NCI-H2029 treated with DMSO at 0.1 percent for 48 hours (cell line): Measurements from ENCODE around the gene TGM2.
A peak's percentile ranks its signal among the peaks of the same experiment; 100 is the strongest.

Source experiments
- DNase-seq: peaks from one replicate; lab custom pipeline; 2025; lab: John Stamatoyannopoulos, UW

TGM2 gene

GRCh38 chr20:38144974-38145728, 19.9 kb downstream of the TGM2 start:
- no peak for DNase-seq

- no peak for DNase-seq
These were observed 20.5 kb downstream of the TGM2 start for GRCh38 chr20:38144598-38144973.

DNA sequence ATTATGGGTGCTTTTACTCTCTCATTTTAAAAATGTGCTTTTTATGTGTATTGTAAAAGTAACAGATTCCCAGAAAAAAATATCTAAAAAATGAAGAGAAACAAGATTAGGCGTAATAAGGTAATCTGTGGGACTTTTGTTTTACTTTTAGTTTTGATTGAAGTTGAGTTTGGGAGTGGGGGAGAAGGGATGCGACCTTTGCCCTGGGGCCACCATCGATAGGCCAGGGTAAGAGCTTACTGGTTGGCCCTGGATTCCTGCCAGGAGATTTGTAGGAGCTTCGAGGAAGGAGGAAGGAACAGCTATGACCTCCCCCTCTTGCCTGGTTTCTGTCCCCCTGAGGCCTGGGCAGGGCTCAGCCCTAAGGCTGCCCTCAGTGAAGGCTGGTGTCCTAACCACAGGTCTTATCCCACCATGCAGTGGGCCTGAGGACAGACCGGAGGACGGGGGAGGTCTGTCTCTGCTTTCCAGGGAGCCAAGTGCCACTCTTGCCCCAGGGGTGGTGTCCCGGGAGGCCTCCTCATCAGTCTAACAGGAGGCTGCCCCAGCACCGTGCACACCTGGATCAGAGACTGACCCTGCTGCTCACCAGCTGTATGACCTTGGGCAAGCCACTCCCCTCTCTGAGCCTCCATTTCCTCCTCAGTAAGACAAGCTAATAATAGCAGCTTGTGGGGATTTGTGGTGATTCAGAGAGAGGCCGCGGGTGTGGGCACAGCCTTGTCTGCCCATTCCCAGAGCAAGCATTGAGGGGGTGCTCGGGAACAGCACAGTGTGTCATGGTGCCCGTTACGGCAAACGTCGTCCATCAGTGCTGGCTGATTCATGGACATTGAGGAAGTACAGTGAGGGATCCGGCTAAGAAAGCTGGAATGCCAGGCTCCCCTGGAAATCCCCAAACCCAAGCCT, 21.2 kb downstream of the TGM2 start:
- no peak for DNase-seq

DNA sequence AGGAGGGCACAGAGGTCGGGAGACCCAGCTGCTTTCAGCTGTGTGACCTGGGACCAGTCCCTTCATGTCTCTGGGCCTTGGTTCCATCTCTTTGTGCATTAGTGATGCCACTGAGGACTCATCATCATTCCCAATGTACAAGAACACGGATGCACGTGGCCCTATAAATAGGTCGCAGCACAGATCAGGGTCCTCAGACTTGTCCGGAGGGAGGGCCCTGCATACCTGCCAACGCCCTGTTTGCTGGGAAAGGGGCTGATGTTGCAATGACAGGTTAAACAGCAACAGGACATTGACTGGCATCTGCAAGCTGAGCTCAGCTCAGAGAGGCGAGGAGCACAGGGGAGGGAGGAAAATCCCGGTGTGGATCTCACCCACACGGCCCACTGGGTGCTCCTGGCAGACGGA, 21.8 kb downstream of the TGM2 start:
- DNase-seq: no peak

DNA sequence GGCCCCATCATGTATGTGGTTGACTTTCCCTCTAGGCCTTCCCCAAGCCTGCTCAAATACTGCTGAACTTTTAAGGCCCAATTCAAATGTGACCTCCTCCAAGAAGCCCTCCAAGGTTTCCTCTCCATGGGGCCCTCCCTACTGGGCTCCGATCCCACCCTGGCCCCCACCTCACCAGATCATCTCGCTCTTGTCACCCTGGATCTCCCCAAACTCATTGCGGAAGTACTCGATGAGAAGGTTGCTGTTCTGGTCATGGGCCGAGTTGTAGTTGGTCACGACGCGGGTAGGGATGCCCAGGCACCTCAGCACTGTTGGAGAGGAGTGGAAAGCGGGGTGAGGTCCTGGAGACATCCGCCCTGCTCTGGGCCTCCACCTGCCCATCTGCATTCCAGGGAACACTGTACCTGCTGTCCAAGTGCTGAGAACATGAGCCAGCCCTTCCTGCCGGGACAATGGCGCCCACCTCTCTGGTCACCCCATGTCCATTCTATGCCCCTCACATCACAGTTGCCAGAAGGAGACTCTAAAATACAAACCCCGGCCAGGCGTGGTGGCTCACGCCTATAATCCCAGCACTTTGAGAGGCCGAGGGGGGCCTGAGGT, 23.1 kb downstream of the TGM2 start:
- no peak for DNase-seq

DNA sequence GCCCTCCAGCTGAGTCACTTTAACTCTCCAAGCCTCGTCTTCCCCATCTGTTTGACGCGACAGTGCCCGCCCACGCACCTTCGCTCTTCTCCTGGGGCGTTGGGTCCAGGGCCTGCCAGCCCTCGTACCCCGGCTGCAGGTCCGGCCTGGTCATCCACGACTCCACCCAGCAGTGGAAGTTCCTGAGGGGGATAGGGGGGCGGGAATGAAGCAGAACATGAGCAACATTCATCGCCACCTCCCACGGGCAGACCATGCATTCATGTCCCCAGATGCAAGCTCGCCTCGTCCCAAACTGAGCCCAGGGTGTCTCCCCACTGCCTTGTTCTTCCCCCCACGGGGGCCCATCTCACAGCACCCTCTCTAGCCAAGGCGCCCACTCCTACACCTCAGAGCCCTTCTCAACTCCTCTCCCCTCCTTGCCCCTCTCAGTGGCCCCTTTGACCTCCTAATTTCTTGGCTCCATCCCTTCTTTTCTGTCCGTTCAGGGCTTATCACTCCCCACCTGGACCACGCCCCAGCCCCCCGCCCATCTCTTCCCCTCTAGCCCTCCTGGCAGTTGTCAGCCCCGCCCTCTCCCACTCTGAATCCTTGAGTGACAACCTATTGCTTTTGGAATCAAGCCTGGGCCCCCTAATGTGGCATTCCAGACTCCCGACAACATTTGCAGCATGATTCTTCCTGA, 23.7 kb downstream of the TGM2 start:
- no peak for DNase-seq

DNA sequence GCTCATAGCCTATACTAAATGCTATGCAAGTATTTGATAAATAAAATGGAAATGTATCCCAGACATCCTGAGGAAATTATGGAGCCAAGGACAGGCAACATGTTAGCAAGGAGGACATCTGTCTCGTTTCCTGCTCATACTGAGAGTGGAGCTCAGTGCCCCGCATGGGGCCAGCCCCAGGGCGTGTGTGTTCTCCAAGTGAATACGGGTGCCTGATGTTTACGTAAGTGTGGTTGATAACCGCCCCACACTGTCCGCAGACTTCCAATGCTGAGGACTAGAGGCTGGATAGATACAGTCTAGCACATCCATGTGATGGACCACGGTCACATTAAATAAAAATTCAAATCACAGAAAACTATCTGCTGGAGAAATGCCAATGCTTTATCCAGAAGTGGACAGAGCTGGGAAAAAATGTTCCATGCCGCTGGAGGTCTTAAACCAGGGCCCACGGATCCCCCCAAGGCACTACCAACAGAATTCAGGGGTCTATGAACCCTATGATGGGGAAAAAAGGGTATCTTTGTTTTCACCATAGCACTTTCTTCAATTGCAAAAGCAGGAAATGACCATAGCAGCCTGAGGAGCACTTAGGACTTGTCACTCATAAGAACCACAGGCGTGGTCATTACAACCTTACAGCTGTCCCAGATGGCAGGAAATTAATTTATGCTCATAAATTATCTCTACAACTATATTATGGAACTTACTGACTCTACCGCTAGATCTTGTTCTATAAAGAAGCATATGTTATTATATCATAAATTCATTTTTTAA, 24.9 kb downstream of the TGM2 start:
- DNase-seq: peak; percentile 10

DNA sequence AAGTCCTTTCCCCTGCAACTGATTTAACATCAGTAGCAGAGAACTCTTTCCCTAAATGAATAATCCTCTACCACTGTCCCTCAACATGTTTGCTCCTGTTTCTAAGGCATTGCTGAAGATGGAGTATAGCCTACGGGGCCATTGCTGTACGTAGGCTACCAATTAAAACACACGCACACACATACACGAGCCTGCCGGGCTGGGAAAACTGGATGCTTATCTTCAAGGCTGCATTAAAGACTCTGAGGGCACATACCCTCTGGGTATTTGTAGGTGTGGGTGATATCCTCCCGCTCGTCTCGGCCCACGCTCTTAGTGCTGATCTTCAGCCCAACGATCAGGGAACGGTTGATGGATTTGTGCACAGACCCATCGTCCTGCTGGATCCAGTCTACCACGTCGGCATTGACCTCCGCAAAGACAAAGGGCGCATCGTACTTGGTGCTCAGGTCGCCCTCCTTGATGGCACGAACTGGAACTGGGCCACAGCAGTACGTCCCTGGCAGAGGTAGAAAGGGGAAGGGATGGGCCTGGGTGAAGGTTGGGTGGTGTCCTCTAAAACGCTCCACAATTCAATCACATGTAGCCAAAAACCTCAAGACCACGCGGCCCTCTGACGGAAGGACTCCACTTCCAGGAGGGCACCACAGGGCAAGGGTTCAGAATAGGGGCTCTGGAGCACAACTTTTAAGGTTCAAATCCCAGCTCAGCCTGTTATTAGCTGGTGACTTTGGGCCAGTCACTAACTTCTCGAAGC, 25.7 kb downstream of the TGM2 start:
- DNase-seq: no peak

- DNase-seq: no peak
These were observed 26.8 kb downstream of the TGM2 start for GRCh38 chr20:38138086-38138778.

- no peak for DNase-seq
These were observed 27.5 kb downstream of the TGM2 start for GRCh38 chr20:38137441-38138037.

GRCh38 chr20:38136421-38137245, 28.4 kb downstream of the TGM2 start:
- DNase-seq: no peak

DNA sequence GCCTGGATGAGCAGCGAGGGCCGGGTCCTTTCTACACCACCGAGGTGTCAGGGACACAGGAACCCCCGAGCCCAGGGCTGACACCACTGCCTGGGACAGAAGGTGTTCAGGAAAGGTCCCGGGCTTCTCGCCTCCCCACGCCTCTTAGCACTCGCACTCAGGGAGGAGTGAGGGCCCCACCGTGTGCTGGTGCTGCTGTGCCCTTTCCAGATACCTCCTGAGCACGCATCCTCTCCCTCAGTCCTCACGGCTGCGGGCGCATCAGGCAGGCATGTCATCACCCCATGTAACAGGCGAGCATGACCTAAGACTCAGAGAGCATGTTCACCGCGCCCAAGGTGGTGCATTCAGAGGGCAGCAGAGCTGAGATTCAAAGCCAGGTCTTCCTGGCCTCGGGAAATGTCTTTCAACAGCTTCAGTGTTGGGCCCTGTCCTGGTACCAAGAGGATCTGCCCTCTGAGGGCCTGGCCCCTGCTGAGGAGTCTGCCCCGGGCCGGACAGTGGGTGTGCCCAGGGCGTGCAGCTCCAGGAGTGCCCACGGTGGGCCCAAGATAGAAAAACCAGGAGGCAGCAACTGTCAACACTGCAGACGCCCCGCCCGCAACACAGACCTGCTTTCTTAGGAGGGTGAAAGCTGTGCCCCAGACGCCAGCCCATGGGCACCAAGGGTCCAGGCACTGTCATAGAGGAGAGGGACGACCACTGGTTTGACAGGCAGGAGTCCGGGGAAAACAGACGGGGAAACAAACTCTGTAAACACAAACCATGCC, 29.2 kb downstream of the TGM2 start:
- no peak for DNase-seq

GRCh38 chr20:38135271-38135650, 29.8 kb downstream of the TGM2 start:
- no peak for DNase-seq

GRCh38 chr20:38134427-38135270, 30.4 kb downstream of the TGM2 start:
- DNase-seq: no peak

DNA sequence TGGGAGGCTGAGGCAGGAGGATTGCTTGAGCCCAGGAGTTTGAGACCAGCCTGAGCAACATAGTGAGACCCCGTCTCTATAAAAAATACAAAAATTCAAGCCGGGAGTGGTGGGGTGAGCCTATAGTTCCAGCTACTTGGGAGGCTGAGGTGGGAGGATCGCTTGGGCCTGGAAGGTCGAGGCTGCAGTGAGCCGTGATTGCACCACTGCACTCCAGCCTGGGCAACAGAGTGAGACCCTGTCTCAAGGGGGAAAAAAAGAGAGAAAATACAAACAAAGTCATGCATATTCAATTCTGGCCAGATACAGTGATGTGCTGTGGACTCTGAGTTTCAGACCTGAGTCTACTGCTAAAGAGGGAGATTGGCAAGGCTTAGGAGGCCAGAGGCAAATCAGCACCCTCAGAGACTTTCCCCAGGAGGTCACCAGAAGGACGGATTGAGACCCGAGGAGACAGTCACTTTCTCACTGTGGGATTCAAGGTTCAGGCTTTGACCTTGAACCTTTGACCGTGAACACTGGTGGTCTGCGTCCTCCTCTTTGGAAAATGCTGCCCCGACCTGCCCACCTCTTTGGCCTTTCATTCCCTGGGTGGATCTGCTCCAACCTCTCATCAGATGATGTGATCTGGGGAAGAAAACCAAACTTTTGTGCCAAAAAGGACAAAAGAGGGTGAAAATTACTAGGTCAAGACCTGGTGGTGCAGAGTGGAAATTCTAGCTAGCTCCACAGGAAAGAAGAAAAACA, 31.2 kb downstream of the TGM2 start:
- no peak for DNase-seq

DNA sequence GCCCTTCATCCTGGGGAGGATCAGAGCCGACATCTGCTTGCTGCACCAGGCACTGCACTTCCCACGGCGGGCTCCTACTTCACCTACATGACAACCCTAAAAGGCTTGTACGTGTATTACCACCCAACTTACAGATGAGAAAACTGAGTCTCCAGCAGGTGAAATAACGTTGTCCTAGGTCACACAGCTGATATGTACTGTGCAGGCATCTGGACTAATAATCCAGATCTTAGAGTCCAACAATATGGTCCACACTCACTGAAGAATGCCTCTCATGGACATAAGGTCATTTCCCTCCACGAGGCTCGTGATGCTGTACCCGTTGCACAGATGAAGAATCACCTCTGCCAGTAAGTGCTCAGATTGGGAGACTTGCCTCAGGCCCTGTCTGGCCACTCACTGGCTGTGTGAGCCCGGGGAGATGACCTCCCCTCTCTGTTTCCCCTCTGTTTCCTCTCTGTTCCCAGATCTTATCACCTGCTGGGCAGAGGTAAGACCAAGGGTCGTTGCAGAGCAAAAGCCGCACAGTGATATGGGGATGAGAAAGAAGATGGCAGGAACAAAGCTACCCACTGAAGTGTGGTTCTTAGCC, 32.1 kb downstream of the TGM2 start:
- no peak for DNase-seq
